GM19467 (cell line): Measurements from ENCODE around the gene NCKIPSD.

Source experiments
- ATAC-seq: cut with Tn5 transposase; IDR thresholded peaks from one replicate; pipeline ENCODE4 v1.9.1; 2021; ENCODE audit warnings: mild to moderate bottlenecking, moderate library complexity; ENCODE audit not compliant: unreplicated experiment

Gene NCKIPSD

DNA sequence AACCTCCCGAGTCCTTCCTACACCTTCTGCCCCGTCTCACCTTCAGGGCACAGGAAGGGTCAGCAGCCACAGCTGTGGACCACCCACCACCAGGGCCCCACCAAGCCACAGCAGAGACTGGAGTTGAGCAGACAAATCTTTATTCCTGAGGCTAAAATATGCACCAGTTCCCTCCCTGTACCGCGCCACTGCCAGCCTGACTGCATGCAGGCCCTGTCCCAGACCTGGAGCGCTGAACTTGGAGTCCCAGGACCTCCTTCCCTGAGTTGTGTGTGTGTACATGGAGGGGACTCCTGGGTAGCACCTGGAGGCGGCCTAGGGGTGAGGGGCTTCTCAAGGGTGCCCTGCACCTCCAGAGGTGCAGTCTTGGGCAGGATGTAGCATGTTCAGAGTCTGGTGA, 60.1 kb downstream of the NCKIPSD start:
- no peak for ATAC-seq

DNA sequence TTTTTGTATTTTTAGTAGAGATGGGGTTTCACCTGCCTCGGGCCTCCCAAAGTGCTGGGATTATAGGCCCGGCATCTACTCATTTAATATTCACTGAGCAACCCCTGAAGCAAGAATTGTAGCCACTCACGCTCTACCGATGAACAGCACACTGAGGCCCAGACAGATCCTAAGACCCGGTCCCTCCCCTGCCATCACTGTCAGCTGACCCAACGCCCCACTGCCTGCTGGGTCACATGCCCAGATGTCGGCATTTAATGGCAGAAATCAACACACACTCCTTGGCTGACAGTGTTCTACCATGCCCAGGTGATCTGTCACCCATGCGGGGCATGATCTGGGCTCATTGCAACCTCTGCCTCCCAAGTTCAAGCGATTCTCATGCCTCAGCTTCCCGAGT, 60.9 kb downstream of the NCKIPSD start:
- ATAC-seq: no peak

DNA sequence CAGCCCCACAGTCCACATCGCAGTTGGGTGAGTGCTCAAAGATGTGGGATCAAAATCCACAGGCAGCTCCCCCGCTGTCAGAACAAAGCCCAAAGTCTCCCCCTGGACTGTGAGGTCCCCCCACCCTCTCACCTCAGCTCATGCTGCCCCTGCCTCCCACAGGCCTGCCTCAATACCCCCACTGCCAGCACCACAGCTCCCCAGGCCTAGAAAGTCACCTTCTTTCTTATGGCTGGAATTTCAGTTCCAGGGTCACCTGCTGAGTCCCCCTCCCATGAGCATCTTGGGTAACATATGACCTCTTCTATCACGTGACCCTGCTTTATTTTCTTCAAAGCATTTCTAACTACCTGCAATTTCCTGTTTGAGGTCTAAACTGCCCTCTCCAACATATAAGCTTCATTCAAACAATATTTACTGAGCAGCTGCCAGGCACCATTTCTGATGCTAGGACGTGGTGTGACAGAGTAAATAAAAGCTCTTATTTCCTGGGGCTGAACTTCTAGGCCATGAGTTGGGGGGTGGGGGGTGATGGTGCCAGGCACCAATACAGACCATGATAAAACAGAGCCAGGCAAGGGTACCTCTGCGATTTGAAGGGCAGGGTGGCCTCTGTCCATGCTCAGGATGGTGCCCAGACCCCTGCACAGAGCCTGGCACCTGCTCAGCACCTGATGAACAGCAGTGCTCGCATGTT, 61.7 kb downstream of the NCKIPSD start:
- no peak for ATAC-seq
